ENCODE measurements around the gene TC2N. TPM values are rescaled to one million over a fixed set of nuclear protein-coding genes. Genes with fewer than 3 reads are reported as not detected.

Gene TC2N
- total and polyA plus RNA-seq, 12 donors = 0.89 to 28.4 (median 4.3) TPM

- TF ChIP-seq POLR2A (IDR thresholded peaks at IDR 0.05) (no peak), CTCF (IDR thresholded peaks at IDR 0.05) (no peak)
- peak overlapping the region in 1 of 5 donors; percentile 60 for H3K27ac ChIP-seq
Measured at GRCh38 chr14:91882369-91882768, 15.0 kb upstream of the TC2N start.

GRCh38 chr14:91879196-91879595 lies 11.9 kb upstream of the TC2N start:
- Histone ChIP-seq H3K27me3 (no peaks in the 10 kb centered on the region), H3K4me1 (replicated peaks in 1 of 2) (no peaks in the 10 kb centered on the region), H3K36me3 (replicated peaks in 1 of 2) (no peaks in the 10 kb centered on the region), H3K9me3 (replicated peaks in 1 of 3) (no peaks in the 10 kb centered on the region), H3K27ac (no peak overlapping the region), H3K4me3 (no peak overlapping the region)
- DNase-seq = no peak
- TF ChIP-seq POLR2A (IDR thresholded peaks at IDR 0.05) (no peak), CTCF (IDR thresholded peaks at IDR 0.05) (no peak)
- WGBS, 4 donors = 77 to 89% (median 82%) methylated on average over 6 of the region's 6 CpGs
- intact Hi-C loops (cut with DNase I) = no loop called here

More at GRCh38 chr14:91882369-91882768, 15.0 kb upstream of the TC2N start:
- no peaks in the 10 kb centered on the region for H3K36me3 ChIP-seq (replicated peaks in 1 of 2)
- H3K4me3 ChIP-seq = no peak overlapping the region
- no peaks in the 10 kb centered on the region for H3K27me3 ChIP-seq
- no peaks in the 10 kb centered on the region for H3K9me3 ChIP-seq (replicated peaks in 1 of 3)
- H3K4me1 ChIP-seq (replicated peaks in 1 of 2) = no peaks in the 10 kb centered on the region
- WGBS, 4 donors = 67 to 100% (median 78%) methylated on average over 2 to 5 of the region's 5 CpGs
- intact Hi-C loops (cut with DNase I) = no loop called here
- DNase-seq = no peak

- Histone ChIP-seq H3K27me3 (no peaks in the 10 kb centered on the region), H3K4me1 (replicated peaks in 1 of 2) (no peaks in the 10 kb centered on the region), H3K9me3 (replicated peaks in 1 of 3) (no peaks in the 10 kb centered on the region), H3K36me3 (replicated peaks in 1 of 2) (no peaks in the 10 kb centered on the region), H3K4me3 (no peak overlapping the region), H3K27ac (no peak overlapping the region)
- TF ChIP-seq POLR2A (IDR thresholded peaks at IDR 0.05) (no peak), CTCF (IDR thresholded peaks at IDR 0.05) (no peak)
- intact Hi-C loops (cut with DNase I) = no loop called here
- no peak for DNase-seq
- 89 to 98% (median 98%) methylated on average over 5 of the region's 5 CpGs for WGBS, 4 donors
Measured at GRCh38 chr14:91878274-91878673, 10.9 kb upstream of the TC2N start.

GRCh38 chr14:91877376-91877915 lies 10.1 kb upstream of the TC2N start:
- Histone ChIP-seq H3K9me3 (replicated peaks in 1 of 3) (no peaks in the 10 kb centered on the region), H3K27ac (no peak overlapping the region), H3K36me3 (replicated peaks in 1 of 2) (no peaks in the 10 kb centered on the region), H3K4me3 (no peak overlapping the region), H3K4me1 (replicated peaks in 1 of 2) (no peaks in the 10 kb centered on the region), H3K27me3 (no peaks in the 10 kb centered on the region)
- WGBS, 4 donors = 77 to 85% (median 82%) methylated on average over 13 of the region's 13 CpGs
- DNase-seq = no peak
- intact Hi-C loops (cut with DNase I) = no loop called here
- TF ChIP-seq POLR2A (IDR thresholded peaks at IDR 0.05) (no peak), CTCF (IDR thresholded peaks at IDR 0.05) (no peak)

Measured in adrenal gland (tissue), 12 donors.